ENCODE measurements around the gene CCDC50.

Gene CCDC50

DNA sequence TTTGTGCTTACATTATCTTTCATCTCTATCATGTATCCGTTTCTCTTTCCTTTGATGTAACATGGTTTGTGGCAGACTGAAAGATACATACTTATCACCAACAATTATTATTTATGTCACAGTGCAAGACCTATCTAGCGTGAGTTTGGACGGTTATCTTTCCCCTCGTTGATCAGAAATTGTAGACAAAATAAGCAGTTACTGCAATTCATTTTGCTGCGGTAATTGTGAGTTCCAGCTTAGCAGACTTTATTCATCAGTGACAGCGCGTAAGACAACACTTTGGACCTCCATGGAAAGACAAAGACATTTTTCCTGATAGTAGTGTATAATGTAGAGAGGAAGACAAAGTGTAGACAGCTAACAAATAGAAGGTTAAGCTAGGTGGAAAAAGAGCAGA lies 52.1 kb downstream of the CCDC50 start:
- no peak for DNase-seq

DNA sequence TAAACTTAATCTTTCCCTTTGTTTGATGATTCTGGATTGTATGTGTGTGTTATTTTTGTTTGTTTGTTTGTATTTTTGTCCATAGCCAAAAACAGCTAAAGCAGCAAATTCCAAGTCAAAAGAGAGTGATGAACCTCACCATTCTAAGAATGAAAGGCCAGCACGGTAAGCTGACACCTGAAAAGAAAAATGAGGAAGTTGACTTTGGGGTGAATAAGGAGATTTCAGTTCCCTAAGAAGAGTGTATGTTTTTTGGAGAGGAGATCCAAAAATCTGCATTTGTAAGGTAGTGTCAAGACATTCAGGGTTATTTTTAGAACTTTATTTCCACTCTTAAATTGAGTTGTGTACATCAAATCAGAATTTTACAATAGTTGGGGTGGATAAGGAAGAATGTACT lies 53.5 kb downstream of the CCDC50 start:
- DNase-seq = no peak

GRCh38 chr3:191383124-191383523 lies 53.9 kb downstream of the CCDC50 start:
- no peak for DNase-seq

- no peak for DNase-seq
Observed at GRCh38 chr3:191385101-191385500, 55.9 kb downstream of the CCDC50 start.

DNA sequence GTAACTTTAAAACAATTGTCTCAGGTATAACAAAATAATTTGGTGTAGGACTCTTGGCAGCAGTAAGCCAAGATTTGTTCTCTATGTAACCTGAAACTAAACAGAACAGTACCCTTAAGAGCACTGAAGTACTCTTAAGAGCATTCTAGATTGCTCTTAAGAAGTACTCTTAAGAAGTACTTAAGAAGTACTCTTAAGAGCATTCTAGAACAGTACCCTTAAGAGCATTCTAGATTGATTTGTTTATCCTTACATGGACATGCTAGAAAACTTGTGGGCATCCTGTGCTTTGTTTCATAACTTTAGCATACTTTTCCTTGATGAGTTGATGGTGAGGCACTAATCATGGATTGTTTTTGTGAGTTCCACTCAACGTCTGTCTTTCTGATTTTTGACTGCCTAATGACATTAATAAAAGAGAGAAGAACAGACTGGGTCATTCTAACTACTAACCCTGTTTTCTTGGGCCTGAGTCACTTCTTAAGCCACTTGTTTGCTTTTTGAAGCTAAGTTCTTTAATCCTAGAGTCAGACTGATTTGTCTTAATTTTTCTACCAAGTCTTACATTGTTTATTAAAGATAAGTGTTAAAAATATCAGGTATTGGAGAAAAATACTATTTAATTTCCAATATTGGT lies 58.4 kb downstream of the CCDC50 start:
- DNase-seq = no peak

GRCh38 chr3:191388823-191389222 lies 59.6 kb downstream of the CCDC50 start:
- DNase-seq = no peak

- no peak for DNase-seq
Observed at GRCh38 chr3:191390580-191390979, 61.4 kb downstream of the CCDC50 start.

DNA sequence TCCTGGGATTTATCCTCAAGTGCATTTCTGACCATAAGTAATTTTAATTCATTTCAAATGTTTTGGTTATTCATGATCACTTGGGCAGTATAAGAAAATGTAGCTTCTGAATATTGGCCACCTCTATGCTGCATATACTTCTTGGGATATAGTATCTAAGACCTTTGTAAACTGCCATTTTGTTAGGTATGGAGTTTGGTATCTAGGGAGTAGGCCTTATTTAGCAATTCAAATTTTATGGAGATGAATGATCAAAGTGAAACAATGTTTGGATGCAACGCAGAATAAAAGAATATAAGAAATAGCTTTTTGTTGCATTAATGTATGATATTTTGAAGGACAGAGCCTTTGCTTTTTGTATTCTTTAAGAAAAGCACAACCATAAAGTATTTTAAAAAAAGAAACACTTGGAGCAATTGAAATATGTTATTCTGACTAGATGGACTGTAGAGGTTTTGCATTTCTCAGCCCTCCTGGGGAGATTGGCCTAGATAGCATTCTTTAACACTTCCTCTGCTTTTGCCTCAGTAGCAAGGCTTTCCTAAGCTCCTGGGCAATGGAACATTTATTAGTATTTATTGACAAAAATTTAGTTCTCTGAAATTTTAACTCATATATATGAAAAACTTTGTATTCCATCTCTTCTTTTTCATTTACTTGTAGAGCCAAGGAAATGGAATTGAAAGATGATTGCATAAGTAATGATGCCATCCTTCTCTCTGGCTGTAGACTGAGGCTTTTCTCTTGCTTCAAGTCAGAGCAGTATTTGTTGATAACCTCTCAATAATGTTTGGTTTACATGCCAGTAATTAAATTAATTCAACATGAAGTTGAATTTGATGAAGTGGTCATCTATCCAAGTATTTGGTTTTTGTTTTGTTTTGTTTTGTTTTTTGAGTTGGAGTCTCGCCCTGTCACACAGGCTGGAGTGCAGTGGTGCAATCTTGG lies 62.9 kb downstream of the CCDC50 start:
- no peak for DNase-seq

GRCh38 chr3:191393146-191393545 lies 64.0 kb downstream of the CCDC50 start:
- DNase-seq = no peak

DNA sequence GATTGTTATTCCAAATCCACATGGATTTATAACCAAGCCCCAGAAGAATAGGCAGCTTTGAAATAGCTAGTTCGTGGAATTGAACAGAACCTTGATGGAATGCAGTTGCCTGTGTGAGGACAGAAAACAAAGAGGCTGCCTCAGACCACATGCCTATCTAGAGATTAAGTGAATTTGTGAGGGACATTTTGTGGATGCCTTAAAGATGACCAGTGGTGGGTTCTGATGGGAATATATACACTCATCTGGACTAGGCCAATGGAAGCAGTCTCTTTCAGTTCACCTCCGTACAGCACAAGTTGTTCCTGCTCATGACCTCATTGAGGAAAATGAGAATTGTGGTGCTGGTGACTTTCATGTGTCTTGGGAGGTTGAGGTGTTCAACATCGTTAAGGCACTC lies 68.6 kb downstream of the CCDC50 start:
- DNase-seq = no peak

DNA sequence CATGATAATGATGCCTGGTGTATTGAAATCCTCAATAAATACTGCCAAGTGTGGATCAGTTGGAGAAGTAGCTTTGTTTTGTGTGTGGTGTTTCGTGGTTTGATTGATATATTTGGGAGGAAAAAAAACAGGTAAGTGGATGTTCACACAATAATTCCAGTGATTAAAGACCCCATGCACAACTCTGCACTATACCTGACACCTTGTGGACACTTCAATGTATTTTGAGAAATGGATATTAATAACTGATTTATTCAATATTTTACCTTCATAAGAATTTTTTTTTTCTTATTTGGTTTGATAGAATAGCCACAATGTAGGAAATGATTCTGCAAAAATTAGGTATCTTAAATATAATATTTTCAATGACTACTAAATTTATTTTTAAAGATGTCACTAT lies 69.4 kb downstream of the CCDC50 start:
- no peak for DNase-seq

GRCh38 chr3:191399918-191400317 lies 70.7 kb downstream of the CCDC50 start:
- no peak for DNase-seq

GRCh38 chr3:191401775-191402357 lies 72.7 kb downstream of the CCDC50 start:
- no peak for DNase-seq

GRCh38 chr3:191409791-191410359 lies 80.7 kb downstream of the CCDC50 start:
- no peak for DNase-seq

- DNase-seq = no peak
Observed at GRCh38 chr3:191412759-191413158, 83.6 kb downstream of the CCDC50 start.

- DNase-seq = no peak
Observed at GRCh38 chr3:191414286-191414685, 85.1 kb downstream of the CCDC50 start.

- DNase-seq = no peak
Observed at GRCh38 chr3:191414732-191415131, 85.5 kb downstream of the CCDC50 start.

DNA sequence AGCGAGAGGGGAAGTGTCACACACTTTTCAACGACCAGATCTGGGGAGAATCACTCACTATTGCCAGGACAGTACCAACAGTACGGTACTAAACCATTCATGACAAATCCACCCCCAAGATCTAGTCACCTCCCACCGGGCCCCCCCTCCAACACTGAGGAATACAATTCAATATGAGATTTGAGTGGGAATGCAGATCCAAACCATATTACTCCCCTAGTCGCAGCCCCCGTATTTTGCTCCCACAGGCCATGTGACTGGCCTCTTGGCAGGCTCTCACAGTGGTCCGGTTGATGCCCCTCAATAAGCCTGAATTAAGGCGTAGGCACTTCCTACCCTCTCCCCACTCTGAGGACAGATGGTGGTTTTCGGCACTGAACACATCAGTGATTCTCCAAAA lies 86.4 kb downstream of the CCDC50 start:
- no peak for DNase-seq

DNA sequence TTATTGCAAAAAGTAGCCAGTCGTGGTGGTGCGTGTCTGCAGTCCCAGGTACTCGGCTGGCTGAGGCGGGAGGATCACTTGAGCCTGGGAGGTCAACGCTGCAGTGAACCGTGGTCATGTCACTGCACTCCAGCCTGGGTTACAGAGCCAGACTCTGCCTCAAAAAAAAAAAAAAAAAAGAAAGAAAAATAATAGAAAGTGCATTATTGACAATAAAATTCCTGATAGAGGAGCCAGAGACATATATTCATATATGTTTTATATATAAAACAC lies 88.2 kb downstream of the CCDC50 start:
- DNase-seq = no peak

DNA sequence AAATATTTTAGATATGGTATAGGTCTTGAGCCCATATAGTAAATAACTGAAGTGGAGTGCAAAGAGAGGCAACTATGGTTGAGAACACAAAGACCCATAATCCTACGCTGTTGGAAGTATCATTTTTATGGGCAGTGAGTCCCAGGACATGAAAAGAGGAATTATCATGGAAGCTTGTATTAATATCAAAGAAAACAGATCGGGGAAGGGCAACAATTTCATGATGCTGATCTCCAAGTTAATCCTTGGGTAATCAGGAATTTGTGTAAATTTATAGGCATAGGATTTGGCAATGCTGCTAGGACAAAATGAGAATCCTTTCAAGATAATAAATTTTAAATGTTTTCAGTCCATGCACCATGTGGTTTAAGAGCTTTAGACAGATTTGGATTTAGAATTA lies 91.6 kb downstream of the CCDC50 start:
- no peak for DNase-seq

DNA sequence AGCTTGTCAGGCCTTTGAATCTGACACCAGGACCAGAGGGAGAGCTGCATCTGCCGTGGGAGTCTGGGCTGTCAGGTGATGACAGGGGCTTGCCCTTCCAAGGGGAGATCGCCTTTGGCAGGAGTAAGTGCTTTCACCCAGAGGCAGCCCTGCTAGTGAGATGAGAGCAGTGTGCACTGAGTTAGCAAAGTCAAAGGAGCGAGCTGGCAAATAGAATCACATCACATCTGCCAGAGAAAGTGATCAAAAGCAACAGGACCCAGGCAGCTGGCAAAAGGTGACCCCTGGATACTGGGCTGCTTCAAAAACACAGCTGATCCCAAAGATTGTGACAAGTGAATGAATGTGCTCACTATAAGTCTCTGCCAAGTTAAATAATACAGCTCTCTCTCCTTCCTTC lies 95.7 kb downstream of the CCDC50 start:
- no peak for DNase-seq

GRCh38 chr3:191425322-191425734 lies 96.1 kb downstream of the CCDC50 start:
- DNase-seq = no peak

DNA sequence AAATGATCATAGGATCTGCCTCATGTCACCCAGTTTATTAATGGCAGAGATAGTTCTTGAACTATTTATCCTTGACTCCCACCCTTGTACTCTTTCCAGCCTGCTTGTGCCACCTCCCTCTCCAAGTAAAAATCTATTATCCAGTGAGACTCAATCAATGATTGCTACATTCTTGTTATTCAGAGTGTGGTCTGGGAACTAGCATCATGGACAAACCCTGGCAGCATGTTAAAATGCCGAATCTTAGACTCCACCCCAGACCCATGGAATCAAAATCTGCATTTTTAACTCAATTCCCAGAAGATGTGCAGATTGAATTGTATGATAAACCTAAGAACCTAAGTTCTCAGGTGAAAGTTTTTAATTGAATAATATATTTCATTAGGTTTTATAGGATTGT lies 97.1 kb downstream of the CCDC50 start:
- DNase-seq = no peak

DNA sequence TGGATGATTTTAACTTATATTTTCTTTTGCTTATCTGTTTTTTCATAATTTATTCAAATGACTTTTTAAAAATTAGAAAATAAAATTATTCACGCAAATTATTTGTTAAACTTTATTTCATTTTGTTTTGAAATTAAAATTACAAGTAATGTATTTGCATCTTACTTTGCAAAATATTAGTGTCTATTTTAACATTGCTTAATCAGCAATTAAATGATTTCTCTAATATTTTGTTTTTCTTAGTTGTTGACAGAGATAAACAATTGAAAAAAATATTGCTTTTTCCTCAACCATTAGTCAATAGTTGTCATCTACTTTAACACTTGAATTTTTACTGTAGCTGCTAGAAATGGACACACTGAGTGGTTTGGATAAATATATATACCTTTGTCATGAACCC lies 99.0 kb downstream of the CCDC50 start:
- no peak for DNase-seq

All from NCI-H187 (cell line).